Activated CD4-positive, alpha-beta T cell treated with anti-CD3 and anti-CD28 coated beads for 24 hours (primary cell): ENCODE measurements around the gene GRM7.

Experiments
- DNase-seq, 2 donors: peaks; one replicate each; pipeline ENCODE4 v3.0.0-alpha.2; 2020; ENCODE audit warnings: low read depth in 2 of 2

The GRM7 gene

DNA sequence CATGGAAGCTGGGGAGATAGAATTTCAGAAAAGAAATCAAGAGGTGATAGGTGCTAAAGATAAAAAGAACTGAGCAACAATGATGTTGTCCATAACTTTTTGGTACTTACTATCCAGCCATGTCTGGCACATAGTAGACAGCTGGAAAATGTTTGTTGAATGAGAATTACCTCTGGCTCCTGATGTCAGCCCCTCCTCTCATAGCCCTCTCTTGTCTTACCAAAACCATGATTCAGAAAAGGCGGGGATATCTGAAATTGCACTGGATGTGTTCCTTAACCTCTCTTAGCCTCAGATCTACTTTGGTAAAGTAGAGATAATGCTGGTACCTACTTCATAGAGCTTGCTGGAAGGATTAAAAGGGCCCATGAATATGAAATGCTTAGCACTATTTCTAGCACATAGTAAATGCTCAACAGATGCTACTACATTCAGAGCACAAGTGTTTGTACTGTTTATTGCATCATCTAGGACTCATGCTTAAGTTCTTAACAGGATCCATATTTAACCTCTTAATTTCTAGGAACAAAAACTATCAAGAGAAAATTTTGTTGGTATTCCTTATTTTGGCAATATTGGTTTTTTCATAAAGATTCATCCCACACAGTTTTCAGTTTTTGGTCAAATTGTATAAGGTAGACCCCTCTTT, 859.9 kb downstream of the GRM7 start:
- DNase-seq, result no peak

DNA sequence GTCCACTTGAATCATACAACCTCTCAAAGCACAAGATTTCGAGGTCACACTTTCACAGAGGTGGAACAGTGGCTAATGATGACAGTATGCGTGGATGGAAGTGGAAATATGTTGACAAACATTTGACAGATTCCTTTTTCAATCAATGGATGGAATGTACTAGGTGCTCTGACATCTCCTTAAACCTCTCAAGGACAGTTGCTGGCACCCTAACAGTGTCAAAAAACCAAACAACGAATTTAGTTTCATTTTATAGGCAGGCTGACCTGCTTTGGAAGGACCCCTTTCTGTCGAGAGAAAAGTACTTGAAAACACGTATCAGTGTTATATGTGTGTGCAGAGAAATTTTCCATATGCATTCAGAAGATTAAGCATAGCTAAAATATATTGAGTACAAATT, 861.0 kb downstream of the GRM7 start:
- no peak for DNase-seq

DNA sequence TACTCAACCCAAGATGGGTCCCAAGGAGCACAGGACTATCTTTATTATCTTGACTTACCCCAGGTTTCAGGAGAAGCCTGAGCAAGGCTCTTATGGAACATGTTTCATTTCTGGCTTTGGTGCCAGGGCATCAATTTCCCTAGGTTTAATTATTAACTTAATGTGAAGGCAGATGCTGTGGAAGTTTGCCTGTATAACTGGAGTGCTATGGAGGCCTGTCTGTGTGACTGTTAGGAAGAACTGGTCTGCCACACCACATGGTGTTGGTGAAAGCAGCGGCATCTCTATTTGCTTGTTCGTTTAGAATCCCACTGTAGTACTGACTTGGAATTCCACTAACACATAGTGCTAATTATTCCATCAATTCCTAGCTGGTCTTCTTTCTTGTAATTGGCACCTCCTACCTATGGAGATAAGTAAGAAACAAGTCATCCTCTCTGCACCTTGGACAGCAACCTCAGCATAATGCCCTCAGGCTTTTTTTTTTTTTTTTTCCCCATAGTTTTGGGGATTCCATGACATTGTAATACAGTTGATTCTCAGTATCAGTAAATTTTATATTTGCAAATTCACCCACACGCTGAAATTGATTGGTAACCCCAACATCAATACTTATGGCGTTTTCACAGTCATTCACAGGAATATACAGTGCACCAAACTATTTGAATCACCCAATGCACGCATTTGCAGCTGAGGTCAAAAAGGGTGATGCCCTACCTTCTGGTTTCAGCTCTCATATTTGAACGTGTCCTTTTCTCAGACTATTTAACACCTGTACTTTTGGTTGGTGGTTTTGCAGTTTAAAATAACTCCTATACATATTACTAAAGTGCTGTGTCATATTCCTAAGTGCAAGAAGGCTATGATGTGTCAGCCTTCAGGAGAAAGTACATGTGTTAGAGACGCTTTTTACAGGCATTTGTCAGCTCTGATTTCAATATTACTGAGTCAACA, 867.9 kb downstream of the GRM7 start:
- DNase-seq, result no peak

DNA sequence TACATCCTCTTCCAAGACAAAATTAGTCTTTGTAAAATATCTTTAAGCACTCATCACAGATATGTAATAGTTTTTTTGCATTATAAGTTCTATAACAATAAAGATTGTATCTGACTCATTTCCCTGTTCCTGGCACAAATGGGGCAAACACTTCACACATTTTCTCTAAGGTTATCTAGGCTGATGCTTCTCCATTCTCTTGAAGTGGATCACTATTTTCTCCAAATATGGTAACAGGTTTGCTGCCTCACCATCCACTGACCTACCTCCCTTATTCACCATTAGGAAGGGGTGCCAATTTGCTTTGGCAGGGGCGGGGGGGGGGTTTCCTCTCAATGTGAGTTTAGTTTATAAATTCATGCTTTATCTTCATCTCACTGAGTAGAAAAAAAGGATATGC, 873.0 kb downstream of the GRM7 start:
- DNase-seq, result no peak

DNA sequence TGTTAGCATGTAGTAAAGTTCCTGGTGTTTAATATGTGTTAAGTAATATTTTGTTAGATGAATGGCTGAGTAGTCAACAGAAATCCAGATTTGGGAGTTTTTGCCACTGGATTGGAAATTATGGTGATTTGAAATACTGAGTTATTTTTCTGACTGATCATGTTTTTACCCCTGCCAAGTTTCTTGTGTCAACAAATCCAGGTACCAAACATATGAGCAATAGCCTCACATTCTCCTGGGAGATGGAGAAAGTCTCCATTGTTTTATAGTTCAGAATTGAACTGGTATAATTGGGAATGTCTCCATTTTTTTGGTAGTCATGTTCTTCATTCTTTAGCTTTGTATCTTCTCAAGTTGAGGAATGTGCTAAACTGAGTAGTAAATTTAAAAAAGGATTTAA, 873.5 kb downstream of the GRM7 start:
- DNase-seq, result no peak

DNA sequence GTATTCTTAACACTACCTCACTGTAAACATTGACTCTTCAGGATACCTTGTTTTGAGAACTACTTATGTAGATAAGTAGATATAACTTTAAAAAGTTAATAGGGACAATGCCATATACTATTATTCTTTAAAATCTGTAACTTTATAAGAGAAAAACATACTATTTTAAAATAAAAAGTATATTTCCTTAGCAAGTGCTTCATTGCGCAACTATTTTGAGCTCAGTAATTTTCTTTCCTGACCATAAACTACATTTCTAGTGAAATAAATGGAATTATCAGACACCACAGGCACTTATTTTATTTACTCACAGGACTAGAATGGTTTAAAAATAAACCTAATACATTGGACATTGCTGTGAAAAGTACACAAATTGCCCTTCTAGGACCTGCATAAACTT, 876.3 kb downstream of the GRM7 start:
- DNase-seq, result no peak

DNA sequence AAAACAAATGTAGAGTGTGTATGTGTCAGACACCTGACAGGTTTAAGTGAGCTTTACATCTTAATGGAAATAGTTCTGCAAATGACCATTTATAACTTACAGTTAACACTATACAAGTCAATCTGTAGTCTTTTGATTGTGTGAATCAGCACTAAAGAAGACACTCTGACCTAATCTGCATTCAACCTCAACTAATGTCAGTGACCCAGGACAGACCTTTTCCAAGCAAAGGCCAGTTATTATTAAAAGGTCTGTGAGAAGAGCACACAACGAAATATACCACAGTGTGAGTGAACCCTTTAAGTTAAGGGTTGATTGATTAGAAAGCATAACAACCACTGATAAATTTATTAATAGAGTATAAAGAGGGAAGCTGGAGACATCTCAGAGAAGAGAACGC, 878.8 kb downstream of the GRM7 start:
- DNase-seq, result no peak

DNA sequence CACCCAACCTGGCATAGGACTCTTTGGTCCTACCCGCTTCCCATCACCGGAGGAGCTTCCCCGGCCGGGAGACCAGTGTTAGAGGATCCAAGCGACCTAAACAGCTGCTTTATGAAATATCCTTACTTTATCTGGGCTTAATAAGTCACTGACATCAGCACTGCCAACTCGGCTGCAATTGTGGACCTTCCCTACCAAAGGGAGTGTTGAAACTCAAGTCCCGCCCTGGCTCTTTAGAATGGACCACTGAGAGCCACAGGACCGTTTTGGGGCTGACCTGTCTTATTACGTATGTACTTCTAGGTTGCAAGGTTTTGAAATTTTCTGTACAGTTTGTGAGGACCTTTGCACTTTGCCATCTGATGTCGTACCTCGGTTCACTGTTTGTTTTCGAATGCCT, 879.5 kb downstream of the GRM7 start:
- no peak for DNase-seq

DNA sequence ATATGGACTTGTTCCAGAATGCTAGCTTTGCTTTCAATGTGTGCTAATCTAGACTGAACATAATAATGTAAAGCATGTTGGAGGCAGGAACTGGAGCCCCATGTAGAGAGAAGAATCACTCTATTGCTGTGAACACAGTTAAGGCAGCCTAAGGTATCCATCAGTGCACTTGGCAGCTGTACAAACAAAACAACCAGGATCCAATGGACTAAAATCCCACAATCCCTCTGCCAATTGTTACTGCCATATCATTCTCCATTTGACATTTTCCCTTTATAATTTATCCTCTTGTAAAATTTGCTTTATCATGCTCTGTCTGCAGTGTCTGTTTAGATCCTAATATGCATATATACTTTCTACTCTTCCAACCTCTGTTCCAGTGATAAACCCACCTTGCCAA, 883.9 kb downstream of the GRM7 start:
- no peak for DNase-seq

DNA sequence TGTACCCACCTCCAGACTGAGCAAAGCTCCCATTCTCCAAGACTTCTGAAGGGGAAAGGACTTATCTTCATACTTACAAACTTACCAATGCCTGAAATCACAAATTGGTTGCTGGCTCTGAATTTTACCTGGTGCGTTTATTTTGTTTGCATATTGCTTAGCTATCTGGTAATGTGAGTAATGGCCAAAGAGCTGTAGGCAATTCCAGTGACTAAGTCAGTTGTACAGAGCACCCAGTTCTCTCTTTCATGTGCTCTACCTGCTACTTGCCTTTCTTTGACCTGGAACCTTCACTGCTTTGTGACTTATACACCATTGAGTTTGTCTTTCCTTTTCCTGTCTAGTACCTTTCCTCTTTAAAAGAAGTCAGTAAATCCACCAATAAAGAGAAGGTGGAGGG, 884.8 kb downstream of the GRM7 start:
- DNase-seq, result no peak

DNA sequence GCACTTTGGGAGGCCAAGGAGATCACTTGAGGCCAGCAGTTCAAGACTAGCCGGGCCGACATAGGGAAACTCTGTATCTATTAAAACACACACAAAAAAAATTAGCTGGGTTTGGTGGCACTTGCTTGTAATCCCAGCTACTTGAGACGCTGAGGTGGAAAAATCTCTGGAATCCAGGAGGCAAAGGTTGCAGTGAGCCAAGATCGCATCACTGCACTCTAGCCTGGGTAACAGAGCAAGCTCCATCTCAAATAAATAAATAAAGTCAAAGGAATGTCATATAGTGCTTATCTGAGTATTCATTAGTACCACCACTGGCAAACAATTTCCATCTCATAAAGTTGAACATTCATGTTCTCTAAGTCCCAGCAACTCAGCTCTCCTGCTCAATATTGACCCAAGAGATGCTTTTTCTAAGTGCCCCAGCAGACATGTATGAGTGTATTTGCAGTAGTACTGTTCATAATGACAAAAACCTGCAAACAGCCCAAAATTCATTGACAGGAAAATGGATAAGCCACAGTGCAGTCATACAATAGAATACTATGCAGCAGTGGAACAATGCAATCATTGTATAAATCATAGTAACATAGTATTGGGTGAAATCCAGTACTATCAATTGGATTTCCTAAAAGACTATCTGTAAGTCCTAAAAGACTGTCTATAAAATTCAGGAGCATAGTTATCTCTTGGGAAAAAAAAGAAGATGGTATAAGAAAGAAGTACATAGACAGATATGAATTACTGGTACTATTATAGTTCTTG, 889.2 kb downstream of the GRM7 start:
- DNase-seq, result no peak

DNA sequence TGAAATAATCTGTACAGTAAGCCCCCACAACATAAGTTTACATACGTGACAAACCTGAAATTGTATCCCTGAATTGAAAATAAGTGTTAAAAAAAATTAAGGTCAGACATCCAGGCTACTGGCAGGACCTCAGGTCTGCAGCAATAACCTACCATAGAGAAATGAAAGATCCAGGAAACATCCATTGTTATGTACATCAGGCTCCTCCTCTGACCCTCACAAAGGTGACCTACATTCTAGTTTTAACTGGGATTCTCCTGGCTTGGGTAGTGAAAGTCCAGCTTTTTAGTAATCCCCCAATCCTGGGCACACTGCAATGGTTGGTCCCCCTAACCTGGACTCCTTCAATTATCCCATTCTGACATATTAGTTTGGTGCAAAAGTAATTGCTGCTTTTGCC, 891.1 kb downstream of the GRM7 start:
- no peak for DNase-seq

DNA sequence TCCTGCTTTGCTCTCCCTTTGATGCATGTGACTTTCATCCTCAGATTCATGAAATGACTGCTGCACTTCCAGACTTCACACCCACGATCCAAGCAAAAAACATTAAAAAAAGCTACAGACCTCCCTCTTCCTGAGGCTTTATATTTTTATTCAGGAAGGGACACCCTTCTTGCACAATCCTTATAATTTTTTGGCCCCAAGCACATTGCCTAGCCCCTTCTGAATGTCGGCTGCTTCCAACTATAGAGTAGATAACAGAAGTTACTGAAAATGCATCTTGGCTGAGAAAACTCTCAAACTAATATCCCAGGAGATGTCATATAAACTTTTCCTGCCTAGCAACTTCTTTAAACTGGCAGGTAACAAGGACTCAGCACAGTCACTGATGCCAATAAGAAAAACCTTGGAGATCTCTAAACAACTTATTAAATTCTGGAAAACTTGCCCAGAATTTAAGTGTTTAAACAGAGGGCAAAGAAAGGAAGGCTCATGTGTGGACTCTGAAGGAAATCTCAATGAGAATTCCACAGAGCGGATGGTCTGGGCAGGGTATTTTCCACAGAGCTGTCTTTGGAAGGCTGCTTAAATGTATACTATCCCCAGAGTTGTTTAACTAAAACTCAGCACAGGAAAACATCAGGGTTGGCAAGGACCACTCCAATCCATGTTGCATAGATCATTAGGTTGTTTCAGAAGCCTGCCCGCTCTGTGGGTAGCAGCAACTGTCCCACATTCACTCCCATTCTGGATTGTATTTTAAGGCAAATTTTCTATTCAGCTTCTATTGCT, 893.9 kb downstream of the GRM7 start:
- DNase-seq, result no peak

DNA sequence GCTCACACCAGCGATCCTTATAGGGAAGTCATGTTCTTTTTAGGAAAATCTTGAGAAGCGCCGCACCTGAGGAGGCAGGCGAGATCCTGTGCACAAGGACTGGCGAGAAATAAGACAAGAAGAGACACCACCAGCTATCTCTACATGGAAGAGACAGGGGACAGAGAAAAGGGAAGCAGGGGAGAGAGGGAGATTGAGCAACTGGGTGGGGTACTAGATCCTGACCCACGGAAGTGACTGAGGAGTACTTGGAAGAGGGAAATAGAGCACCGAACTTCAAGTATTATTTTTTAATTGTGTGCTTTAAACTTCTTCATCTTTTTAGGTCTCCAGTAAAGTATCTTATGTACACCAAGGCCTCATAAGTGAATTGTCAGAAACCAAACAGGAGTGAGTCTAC, 898.7 kb downstream of the GRM7 start:
- no peak for DNase-seq

DNA sequence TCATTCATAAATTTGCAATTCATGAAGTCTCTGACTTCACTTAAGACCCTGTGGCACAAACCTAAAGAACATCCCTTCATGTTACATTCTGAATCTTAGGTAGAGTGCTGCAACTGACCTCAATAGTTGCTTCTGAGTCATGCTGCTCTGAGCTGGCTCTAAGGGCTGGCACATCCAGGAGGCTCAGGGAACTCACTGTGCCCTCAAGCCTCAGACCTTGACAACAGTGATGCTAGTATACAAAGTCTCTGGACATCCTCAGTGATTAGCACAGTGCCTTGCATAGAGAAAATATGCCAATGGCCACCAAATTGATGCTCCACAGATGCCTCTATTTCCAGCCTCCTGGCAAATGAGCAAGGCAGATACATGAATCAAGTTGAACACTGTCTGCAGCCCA, 899.8 kb downstream of the GRM7 start:
- DNase-seq, result no peak

DNA sequence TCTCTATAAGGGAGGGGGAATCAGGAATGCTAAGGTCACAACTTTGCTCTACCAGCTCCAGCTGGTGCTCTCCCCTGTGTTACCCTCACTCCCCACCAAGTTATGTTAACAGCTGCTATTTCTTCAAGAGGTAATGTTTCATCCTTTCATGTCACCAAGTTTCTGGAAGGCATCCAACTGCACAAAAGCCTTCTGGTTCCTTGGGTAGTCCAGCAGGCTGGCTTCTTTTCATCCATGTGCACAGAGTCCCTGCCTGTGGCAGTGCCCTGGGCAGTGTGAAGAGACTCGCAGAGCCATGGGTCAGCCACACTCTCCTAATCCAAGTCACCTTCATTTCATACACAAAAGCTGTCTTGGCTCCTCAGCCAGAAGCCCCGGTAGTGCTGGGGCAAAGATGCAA, 903.2 kb downstream of the GRM7 start:
- no peak for DNase-seq

DNA sequence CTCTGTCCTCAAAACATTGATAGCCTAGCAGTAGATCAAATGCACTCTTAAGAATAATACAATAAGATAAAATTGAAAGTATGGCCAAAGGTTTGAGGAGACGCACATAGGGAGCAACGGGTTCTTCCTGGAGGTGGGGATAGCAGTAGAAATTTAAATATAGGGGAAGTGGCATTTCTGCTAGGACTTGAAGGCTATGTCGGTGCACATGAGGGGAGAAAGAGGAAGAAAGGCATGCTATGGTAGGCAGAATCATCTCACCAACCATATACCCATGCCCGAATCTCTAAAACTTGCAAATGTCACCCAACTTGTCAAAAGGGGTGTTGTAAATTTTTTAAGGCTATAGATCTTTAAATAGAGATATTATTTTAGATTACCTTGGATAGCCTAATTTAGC, 905.6 kb downstream of the GRM7 start:
- no peak for DNase-seq

DNA sequence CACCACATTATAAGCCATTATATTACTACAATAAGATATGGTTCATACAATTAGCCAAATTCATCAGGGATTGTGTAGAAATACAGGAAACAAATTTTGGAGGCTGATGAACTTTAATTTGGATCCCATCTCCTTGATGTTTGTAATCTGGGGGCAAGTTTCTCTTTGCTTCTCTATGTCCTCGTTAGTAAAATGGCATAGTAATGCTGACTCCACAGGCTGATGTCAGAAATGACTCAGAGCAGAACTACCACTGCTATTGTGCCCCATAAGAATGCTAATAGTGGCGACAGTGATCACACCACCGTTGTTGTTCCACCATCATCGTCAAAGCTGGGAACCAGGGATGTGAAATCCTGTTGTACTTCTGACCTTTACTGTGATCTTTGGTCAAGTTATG, 918.4 kb downstream of the GRM7 start:
- no peak for DNase-seq

DNA sequence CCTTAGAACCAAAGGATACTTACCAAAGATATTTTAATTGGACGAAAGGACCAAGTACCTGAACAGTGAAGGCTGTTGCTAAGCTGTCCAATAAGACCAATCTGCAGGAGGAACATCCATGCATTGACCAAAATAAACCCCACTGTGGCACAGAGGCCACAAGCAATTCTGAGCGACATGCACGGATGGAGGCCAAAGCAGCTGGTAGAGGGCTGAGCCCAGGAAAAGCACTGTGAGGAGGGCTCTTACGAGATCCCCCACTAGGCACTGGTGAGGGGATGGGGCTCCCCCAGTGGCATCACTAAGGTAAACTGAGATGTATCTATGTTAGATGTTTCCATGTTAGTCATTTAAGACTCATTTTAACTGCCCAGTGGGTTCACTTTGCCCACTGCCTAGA, 920.5 kb downstream of the GRM7 start:
- no peak for DNase-seq

DNA sequence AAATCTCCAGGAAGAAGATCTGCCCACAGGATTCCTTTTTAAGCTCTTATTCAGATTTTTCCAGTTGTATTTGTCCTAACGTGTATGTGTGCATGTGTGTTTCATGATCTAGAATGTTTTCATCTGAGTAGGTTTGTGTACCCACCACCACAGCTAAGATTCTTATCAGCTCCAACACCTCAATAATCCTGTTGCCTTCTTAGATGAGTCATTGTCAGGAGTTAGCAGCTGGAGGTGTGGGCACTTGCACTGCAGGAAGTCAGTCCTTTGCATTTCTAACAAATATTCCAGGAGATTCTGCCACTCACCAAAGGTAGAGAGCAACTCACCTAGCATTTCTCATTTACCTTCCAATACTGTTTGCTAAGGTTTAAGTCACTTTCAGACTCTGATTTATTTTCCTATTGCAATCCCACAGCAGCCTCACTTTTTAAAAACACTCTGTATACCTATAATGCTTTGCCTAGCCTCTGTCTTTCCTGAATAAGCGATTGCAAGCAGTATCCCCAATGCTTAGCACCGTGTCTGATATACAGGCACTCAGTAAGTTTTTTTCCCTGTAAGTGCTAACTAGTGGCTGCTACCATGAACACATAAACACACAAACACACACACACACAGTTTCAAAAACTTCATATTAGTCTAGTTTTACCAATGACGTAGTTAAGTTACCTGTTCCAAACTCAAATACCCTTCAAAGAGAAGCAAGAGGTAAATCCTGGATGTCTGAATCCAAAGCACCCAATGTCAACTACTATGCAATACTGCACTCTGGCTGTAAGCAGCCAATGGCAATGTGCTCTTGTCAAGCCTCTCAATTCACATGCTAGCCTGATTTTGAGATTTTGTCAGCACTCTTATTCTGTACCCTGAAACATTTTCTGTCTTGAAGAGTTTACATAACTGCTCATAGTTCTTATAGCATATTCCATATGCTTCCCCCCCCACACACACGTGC, 927.2 kb downstream of the GRM7 start:
- no peak for DNase-seq

DNA sequence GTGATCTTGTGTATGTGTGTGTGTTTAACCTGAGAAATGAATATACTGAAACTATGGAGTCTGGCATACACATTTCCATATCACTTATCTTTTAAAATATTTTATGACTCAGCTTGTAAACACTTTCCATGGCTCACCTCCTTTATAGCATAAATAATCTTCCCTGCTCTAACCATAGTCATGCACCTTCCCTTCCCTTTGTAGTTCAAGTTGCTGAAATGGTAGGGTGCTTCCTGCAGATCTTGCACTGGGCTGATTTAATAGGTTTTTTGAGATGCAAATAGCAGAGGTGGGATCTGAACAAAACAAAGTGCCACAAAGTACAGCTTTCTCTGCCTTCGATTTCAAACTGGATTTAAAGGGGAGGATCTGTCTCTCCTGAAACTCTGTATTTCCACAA, 928.0 kb downstream of the GRM7 start:
- no peak for DNase-seq
